HG02610 (cell line): Measurements from ENCODE around the gene UMODL1.

Experiments used
- ATAC-seq: cut with Tn5 transposase; IDR thresholded peaks from one replicate; pipeline ENCODE4 v1.9.1; 2021; ENCODE audit warnings: mild to moderate bottlenecking, moderate library complexity; ENCODE audit not compliant: unreplicated experiment

The UMODL1 gene

DNA sequence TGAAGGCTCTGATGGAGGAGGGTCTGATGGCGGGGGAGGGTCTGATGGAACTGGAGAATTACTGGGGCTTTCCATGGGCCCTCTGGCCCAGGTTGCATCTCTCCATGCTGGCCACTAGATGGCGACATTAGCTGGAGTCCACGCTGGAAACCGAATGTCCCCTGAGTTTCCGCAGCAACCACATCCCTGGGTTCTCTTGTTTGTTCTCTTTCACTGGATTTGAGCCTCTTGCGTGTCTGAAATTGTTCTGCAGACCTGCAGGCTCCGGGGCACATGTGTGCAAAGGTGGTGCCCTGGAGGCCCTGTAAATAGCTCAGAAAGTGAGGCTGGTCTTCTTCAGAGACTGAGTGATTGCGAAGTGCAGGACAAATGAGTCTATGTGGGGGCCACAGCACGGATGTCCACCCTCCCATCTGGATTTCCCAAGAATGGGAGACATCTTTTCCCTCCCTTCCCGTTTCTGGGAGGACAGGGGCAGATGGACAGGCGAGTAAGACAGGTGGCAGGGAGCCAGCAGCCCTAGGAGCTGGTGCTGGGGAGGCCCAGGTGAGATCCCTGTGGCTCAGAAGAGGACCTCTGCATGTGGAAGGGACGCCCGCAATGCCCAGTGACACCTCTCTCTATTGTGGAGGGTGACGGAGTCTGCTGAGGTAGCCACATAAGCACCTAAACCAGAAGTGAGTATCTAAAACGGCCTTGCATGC is 74.6 kb downstream of the UMODL1 start:
- ATAC-seq = no peak

DNA sequence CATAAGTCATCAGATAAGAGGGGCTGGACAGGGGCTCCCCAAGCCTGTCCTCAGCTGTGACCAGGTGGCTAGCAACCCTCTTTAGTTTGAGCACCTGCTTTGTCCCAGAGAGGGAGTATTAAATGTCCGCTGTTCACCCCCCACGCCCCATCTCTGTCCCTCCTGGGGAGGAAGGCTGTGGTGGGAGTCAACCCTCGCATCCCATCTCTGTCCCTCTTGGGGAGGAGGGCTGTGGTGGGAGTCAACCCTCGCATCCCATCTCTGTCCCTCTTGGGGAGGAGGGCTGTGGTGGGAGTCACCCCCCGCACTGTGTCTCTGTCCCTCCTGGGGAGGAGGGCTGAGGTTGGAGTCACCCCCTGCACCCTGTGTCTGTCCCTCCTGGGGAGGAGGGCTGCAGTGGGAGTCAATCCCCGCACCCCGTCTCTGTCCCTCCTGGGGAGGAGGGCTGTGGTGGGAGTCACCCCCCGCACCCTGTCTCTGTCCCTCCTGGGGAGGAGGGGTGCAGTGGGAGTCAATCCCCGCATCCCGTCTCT is 75.2 kb downstream of the UMODL1 start:
- no peak for ATAC-seq

DNA sequence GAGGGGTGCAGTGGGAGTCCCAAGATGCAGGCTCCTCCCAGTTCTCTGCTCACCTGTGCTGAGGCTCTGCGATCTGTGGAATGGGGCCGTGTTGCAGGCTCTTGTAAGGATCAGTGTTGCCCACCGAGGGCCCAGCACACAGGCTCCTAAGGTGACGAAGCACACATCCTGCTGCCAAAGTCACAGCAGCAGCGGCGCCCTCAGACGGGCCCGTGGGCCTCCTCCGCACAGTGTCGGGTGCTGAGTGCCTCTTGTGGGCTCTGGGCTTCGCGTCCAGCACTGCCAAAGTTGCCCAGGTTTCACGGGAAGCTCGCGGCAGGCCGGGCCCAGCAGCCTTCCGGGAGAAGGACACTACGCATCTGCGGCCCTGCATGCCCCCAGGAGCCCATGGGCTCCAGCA is 75.7 kb downstream of the UMODL1 start:
- ATAC-seq = no peak

DNA sequence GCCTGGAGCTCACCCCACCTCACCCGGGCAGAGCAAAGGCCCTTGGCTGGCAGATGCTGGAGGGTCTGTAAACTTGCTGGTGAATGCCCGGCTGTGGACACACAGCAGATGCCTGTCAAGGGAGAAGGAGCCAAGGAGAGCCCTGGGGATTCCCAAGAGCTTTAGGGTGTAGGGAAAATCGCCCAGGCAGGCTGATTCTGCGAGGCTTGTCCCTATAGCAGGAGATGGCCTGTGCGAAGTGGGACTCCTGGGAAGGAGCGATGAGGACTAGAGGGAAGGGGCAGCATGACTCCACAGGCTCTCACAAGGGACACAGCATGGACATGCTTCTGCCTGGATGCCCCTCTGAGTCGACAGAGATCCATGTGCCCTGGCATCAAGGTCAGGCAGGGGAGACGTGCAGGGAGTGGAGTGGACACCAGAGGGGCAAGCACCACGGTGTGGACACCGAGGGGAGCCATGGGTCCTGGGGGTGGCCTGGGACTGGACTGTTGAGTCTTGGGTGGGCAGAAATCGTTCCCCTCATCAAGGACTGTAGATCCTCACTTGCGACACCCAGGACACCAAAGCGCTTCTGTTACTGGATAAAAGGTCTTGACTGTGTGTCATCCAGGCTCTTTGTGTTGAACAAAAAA is 76.4 kb downstream of the UMODL1 start:
- ATAC-seq = no peak

DNA sequence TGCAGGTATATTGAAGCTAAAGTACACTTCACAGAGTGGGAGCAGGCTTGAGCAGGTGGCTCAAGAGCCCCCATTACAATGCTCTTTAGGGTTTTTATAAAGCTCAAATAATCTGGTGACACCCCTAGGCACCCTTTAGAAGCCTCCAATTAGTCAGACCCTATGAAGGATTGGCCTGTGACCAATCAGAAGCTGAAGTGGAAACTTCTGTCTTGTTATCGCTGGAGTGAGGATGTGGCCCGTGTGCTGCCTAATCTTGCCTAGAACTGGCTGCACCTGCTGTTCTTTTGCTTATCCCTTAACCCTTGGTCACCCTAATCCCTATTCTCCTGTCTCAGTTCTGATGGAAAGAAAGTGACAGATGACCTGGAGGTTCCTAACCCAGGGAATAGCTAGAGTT is 77.0 kb downstream of the UMODL1 start:
- no peak for ATAC-seq

DNA sequence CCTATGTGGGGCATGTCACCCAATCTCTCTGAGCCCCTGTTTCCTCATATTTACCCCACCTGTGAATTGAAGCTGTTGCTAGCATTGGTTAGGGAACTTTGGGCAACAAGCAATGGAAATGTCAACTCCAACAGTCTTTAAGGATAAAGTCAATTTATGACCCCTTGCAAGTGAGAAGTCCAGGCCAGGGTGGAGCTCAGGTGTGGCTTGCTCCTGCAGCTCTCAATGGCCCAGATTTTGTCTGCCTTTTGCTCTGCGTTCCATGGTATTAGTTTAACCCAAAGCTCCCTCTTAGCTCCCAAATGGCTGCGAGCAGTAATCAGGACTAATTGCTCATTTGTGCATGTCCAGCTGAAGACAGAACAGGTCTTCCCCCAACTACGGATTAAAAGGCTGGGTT is 77.5 kb downstream of the UMODL1 start:
- no peak for ATAC-seq

DNA sequence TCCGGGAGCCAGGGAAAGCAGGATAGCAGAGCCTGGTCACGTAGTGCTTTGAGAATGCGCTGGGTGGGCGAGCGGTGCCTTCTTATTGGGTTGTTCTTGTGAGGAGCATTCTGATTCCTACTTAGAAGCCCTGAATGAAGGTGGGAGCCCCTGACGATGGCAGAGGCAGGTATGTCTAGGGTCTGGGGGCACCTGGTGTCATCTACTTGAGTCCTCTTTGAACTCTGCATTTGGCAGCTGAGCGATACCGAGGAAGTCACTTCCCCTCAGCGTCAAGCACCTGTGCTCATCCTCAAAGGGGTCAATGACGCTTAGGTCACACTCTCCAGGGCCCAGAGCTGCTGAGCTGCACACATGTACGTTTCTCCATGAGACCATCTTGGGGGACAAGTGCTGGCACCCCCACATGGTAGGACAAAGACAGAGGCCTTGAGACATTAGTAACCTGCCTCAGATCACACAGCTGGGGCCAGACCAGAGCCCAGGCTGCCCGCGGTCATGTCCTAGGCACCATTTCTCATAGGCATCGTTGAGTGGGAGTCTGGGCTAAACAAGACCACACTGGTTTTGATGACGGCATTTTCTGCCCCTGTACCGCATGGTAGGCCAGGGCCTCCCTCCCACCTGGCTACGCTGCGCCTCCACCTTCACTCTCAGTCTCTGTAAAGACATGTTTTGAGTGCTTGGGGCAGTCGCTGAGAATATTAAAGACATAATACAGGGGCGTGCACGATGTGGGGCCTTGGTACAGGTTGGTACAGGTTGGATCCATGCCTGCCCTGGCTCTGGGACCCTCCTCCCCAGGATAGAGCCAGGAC is 78.7 kb downstream of the UMODL1 start:
- ATAC-seq = no peak

DNA sequence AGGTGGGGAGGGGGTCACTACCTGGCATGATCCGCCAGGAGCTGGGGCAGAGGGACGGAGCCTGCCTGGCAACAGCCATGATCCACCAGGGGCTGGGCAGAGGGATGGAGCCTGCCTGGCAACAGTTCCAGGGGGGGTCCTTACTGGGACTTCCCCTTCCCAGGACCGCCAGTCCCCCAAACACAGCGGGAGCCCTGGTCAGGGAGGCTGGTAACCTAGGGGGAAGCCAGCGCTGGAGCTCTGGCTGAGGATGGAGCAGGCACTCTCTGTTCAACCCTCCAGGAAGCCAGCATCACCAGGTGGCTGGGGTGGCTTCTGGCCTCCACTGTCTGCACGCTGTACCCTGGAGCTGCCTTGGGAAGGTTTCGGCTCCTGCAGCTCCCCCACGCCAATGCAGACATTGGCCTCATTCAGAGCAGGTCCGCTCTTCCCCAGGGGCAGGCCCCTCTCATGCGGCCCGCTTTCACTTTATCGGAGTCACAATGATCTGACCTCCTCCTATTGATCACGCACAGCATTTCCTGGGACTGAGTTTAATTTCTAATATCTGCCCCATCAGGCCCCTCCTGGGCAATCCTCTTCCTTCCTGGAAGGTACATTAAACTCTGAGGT is 79.5 kb downstream of the UMODL1 start:
- ATAC-seq = no peak

DNA sequence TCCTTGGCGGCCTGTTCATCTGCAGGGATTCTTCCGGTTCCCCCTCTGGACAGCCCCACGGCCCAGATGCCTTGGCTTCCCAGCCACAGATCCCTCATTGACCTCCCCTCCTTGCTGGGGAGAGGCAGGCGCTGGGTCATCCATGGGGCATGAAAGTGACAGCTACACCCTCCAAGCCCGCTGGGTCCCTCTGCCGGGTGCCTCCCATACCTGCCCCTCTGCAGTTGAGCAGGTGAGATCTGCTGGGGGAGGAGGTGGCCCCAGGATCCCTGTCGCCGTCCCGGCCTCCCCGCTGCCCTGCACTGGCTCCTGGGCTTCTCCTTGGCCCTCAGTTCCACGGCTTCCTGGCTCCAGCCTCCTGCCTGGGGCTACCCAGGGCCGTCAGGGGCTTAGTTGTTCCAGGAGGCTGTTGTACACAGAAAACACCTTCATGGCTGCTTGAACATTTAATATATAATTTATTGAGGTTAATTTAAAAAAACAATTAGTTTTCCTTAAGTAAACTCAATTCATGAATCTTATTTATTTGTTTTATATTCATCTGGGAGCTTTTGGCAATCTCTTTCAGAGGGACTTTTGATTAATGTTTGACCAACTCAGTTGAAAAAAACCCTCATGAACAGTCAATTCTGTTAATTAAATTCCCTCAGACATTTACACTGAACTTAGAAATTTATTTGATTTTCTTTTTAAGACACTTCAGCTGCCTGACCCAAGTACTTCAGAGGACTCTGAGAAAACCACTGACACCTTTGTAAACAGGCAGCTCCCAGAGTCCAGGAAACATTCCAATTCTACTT is 80.2 kb downstream of the UMODL1 start:
- no peak for ATAC-seq

DNA sequence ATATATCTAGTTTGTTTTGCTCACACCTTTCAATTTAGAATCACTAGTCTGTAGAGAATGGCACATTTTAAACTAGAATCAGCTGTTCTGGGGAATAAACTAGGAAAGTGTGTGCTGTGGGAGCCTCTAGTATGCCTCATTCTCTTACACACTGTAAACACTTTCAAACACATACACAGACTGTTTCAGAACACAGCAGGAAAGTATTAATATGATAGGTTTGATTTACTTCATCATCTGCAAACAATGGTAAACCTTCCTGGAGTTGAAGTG is 80.8 kb downstream of the UMODL1 start:
- ATAC-seq = no peak

DNA sequence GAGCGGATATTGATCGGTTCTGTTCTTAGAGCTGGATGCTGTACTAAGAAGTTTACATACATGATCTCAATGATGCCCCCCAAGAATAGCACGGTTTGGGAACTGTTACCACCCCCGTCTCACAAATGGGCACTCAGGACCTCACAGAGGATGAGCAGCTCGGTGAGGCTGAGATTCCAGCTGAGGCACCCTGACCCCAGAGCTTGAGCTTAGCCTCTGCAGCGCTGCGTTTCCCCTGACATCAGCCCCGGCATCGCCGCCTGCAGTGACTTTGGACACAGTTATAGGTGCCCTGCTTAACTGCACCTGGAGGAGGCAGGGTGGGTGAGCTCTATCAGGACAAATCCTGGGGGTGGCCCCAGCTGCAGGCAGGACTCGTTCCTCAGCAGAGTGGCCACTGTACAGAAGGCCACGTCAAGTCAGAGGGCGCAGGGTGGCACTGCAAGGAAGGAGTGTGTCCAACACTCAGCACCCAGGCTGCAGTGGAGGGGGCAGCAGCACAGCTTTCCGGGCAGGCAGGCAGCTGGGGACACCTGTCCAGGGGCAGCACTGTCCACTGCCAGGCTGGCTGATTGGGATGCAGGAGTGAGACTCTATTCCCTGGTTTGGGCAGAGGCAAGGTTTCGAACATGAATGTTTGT is 82.0 kb downstream of the UMODL1 start:
- no peak for ATAC-seq

DNA sequence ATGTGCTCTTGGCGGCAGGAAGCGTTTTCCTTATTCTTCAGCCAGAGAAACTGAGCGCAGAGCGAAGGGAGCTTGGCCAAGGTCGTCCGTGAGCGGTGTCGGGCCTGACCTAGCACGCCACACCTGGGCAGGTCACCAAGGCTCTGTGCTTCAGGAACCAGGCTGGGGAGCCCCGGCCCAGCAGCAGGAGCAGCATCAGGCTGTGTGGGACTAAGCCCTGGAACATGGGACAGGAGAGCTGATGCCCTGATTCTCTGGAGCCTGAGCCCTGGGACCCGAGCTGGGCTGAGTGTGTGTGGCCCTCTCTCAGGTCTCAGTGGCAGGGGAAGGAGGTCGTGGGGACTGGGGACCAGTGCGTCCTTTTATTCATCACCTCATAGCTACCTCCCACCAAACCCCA is 82.6 kb downstream of the UMODL1 start:
- ATAC-seq = no peak

DNA sequence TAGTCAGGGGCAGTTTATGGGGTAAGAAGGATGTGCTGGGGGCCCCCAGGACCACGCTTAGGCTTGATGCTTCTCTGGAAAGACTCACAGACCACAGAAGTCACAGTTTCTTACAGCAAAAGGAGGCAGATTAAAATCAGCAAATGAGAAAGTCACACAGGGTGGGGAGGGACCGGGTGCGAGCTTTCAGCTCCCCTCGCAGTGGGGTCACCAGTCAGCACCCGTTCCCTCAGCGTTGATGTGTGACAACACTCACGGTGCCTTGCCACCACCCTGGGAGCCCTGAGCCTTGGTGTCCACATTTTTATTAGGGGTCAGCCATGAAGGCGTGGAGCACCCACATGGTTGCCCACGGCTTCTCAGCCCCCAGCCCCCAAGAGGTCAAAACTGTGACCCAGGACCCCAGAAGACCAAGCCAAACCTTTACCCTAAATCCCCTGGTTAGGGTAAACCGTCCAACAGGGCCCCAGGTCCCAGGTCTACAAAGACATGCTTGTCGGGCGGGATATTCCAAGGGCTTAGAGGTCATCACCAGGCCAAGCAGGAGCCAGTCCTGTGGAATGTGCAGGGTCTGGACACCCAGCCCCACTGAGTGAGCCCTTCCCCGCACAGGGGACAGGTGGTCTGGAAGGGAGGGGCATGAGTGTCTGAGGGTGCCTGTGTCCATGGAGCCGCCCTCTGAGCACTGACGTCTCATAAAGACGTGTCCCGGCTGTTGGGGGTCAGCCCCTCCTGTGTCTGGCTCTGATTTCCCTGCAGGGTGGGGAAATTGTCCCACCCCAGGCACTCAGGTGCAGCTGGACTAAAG is 83.3 kb downstream of the UMODL1 start:
- no peak for ATAC-seq

DNA sequence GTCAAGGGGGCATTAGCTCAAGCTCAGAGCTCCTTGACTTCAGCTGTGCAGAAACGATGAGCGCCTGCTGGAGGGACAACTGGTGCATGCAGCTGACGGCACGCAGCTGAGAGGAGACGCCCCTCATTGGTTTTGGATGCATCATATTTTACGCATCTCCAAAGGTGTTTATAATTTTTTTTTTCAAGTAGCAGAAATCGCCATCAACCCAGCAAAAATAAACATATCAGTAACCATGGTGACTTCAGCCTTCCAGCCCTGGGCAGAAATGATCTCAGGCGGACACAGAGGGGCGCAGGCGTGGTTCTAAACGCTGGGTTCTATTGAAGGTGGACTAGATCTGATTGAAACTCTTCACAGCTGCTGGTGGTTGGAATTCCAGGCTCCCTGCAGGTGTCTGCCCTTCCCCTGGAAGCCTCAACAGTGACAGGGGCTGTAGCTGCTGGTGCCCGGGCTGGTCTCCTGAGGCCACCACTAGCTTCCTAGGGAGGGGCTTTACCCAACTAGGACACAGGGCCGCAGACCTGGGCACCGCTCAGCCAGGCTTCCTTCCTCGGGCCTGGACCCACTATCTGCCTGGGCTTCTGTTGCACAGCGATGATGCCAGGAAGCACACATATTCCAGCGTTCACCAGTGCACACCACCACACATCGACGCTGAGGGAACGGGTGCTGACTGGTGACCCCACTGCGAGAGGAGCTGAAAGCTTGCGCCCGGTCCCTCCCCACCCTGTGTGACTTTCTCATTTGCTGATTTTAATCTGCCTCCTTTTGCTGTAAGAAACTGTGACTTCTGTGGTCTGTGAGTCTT is 84.1 kb downstream of the UMODL1 start:
- ATAC-seq = no peak

DNA sequence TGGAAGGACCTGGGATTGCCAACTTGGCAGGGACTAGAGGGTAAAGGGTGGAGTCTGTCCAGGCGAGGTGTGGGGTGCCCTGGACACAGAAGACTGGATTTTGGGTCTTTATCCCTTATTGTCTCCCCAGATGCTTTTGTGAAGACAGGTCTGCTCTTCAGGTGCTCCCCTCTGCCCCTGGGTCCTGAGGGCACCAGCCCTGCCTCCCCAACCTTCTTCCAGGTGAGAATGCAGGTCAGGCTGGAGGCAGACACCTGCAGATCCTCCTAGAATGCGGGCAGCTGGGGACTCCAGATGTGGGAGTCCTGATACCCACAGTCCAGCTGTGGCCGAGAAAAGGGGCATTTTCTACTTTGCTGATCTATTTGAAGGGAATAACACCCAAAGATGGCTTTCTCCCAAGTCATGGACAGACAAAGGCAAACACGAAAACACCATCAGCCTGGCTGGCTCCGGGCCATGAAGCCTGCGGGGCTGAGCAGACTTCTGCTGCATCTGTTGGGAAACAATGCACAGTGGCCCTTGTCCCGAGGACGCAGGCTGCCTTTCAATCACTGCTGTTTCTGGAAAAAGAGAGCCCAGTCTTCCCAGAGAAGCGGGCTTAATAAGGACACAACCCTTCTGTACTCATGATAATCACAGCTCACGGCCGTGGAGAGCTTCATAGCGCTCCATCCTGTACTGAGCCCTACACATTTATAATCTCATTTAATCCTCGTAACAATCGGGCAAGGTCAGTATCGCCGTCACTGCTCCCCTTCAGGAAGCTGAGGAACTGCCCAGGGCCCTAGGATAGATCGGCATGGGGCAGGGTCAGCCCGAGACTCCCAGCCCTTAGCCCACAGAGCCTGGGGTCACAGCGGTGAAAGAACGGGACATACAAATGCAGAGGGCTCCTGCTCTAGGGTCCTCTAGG is 85.8 kb downstream of the UMODL1 start:
- ATAC-seq = no peak

DNA sequence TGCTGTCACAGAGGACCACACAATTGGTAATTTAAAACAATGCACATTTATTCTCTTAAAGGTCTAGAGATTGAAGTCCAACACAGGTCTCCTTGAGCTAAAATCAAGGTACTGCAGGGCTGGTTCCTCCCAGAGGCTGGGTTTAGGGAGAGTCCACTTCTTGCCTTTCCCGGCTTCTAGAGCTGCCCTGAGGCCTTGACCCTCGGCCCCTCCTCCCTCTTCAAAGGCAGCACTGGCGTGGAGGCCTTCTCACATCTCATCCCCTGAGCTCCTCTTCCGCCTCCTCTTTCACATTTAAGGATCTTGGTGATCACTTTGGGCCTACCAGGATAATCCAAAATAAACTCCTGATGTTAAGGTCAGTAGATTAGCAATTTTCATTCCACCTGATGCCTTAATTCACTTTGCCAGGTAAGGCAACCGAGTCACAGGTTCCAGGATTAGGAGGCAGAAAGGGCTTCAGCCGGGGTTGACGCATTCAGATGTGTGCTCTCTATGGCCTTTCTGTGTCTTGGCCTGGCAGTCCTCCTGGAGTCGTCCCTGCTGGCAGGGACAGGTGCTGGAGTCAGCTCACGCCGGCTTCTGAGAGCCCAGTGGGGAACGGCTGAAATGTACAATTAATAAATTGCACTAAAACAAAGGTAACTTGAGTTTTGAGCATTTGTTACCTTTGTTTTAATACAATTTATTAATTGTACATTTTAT is 86.6 kb downstream of the UMODL1 start:
- ATAC-seq = no peak

DNA sequence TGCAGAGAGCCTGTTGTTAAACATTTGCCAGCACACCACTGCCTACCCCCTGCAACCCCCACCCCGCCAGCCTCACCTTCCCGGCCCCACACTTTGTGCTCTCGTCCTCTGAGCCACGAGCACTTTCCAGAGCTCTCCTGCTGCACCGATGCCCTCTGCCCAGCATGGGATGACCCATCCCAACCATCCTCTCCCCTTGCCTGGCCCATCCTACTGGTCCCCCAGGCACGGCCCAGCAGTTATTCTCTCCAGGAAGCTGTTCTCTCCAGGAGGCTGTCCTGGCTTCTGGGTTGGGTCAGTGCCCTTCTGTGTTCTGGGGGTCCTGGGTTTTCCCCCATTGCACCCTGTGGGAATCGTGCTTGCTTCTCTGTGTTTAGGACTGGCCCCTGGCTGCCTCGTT is 87.7 kb downstream of the UMODL1 start:
- ATAC-seq = no peak
